Measurements from ENCODE around the gene PTGIR. TPM values are rescaled to one million over a fixed set of nuclear protein-coding genes. Genes with fewer than 3 reads are reported as not detected.

Gene PTGIR
- polyA plus RNA-seq, 1 donor (not counting 4 experiments of a cell fraction or from before 2014, with no cell fraction given): not detected

DNA sequence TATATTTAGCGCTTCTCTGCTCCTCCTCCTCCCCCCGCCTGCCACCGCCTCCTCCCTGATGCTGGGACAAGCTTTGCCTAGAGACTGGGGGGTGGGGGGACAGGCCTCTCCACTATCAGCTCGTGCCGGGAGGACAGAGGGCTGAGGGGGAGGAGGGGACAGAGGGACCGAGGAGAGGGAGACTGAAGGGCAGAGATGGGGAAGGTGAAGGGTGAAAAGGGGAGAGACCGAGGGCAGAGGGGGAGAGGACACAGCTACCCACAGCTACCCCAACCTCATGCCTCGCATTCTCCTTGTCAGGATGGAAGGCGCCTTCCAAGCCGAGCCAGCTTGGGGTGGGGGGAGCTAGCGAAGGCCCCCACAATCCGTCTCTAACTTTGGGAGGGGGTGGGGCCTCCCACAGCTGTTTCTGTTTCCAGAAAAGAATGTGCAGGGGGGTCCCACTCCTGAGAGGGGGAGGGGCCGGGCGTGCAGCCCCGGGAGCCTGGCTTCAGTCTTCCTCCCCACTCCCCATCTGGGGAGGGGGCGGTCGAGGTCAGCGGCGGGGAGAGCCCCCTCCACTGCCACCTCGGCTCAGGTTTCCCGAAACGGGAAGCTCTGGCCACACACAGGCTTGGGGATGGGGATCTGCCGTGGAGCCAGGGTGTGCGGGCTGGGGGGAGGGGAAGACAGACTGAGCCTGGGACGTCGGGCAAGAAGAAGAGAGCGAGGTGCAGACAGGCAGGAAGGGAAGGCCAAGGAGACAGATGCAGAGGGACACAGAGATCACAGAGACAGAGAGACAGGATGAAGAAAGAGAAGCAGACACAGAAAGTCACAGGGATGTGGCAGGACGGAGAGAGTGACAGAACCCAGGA is 34.5 kb upstream of the PTGIR start:
- dilution Hi-C loops (cut with MboI; ENCODE audit: extremely low pct_ligation_motif_present, low sequenced_read_pairs): no loop called here

DNA sequence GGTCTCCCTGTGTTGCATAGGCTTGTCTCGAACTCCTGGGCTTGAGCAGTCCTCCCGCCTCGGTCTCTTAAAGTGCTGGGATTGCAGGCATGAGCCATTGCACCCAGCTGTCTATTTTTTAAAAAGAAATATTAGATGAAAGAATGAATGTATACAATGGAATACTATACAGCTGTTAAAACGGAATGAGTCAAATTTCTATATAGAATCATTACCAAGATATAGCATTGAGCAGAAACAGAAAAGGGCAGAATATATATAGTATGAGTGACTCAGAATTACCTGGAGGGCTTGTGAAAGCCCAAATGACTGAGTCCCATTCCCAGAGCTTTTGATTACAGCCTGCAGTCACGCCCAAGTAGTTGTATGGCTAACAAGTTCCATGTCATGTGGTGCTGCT is 31.7 kb upstream of the PTGIR start:
- TF ChIP-seq EZH2 (IDR thresholded peaks at IDR 0.05; ENCODE audit: low read length): no peak
- TF ChIP-seq, protein P1, sequence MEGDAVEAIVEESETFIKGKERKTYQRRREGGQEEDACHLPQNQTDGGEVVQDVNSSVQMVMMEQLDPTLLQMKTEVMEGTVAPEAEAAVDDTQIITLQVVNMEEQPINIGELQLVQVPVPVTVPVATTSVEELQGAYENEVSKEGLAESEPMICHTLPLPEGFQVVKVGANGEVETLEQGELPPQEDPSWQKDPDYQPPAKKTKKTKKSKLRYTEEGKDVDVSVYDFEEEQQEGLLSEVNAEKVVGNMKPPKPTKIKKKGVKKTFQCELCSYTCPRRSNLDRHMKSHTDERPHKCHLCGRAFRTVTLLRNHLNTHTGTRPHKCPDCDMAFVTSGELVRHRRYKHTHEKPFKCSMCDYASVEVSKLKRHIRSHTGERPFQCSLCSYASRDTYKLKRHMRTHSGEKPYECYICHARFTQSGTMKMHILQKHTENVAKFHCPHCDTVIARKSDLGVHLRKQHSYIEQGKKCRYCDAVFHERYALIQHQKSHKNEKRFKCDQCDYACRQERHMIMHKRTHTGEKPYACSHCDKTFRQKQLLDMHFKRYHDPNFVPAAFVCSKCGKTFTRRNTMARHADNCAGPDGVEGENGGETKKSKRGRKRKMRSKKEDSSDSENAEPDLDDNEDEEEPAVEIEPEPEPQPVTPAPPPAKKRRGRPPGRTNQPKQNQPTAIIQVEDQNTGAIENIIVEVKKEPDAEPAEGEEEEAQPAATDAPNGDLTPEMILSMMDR (optimal IDR thresholded peaks at IDR 0.05 in 1 of 3, IDR thresholded peaks at IDR 0.05 in 1 of 3, conservative IDR thresholded peaks at IDR 0.05 in 1 of 3; ENCODE audit: extremely low read depth in 1 of 3, insufficient read depth in 2 of 3, low read length in 3 of 3): no peak
- FAIRE-seq (no peak), DNase-seq (ENCODE audit: low read depth, low spot score) (no peak)
- Histone ChIP-seq H3K4me2 (ENCODE audit: control insufficient read depth, extremely low read depth, insufficient read depth, low read depth, low read length) (no peak overlapping the region), H3K9ac (ENCODE audit: control insufficient read depth, extremely low read depth, insufficient read depth, low read length) (no peak overlapping the region), H2AFZ (ENCODE audit: control insufficient read depth, low read length) (no peak overlapping the region), H3K27ac (ENCODE audit: control insufficient read depth, insufficient read depth, low read length) (no peak overlapping the region), H3K27me3 (ENCODE audit: control insufficient read depth, extremely low read depth, insufficient read depth, low read length) (peaks cover 26% of the 10 kb centered on the region), H3K4me3 (ENCODE audit: control insufficient read depth in 2 of 3, extremely low read depth in 1 of 3, insufficient read depth in 2 of 3, low read depth in 1 of 3, low read length in 3 of 3) (no peak overlapping the region), H3K4me1 (ENCODE audit: control insufficient read depth, extremely low read depth, insufficient read depth, low read length) (peaks cover 9% of the 10 kb centered on the region), H3K9me1 (ENCODE audit: control insufficient read depth, extremely low read depth, insufficient read depth, low read length) (no peaks in the 10 kb centered on the region), H3K36me3 (ENCODE audit: control insufficient read depth in 2 of 2, extremely low read depth in 1 of 2, insufficient read depth in 2 of 2, low read length in 2 of 2) (no peaks in the 10 kb centered on the region), H3K79me2 (ENCODE audit: control insufficient read depth, insufficient read depth, low read length) (no peaks in the 10 kb centered on the region), H4K20me1 (ENCODE audit: control insufficient read depth, extremely low read depth, insufficient read depth, low read length) (no peaks in the 10 kb centered on the region), H3K9me3 (ENCODE audit: control insufficient read depth, low read depth, low read length) (no peaks in the 10 kb centered on the region)
- dilution Hi-C loops (cut with MboI; ENCODE audit: extremely low pct_ligation_motif_present, low sequenced_read_pairs): no loop called here

More for the DNA sequence above, 34.5 kb upstream of the PTGIR start:
- no peaks in the 10 kb centered on the region for H3K36me3 ChIP-seq (ENCODE audit: control insufficient read depth in 2 of 2, extremely low read depth in 1 of 2, insufficient read depth in 2 of 2, low read length in 2 of 2)
- H3K79me2 ChIP-seq (ENCODE audit: control insufficient read depth, insufficient read depth, low read length): no peaks in the 10 kb centered on the region
- H3K9ac ChIP-seq (ENCODE audit: control insufficient read depth, extremely low read depth, insufficient read depth, low read length): no peak overlapping the region
- H2AFZ ChIP-seq (ENCODE audit: control insufficient read depth, low read length): no peak overlapping the region
- H3K9me1 ChIP-seq (ENCODE audit: control insufficient read depth, extremely low read depth, insufficient read depth, low read length): no peaks in the 10 kb centered on the region
- no peak overlapping the region for H3K4me2 ChIP-seq (ENCODE audit: control insufficient read depth, extremely low read depth, insufficient read depth, low read depth, low read length)
- peaks cover 13% of the 10 kb centered on the region for H3K4me1 ChIP-seq (ENCODE audit: control insufficient read depth, extremely low read depth, insufficient read depth, low read length)
- FAIRE-seq (no peak), DNase-seq (ENCODE audit: low read depth, low spot score) (no peak)
- H3K4me3 ChIP-seq (ENCODE audit: control insufficient read depth in 2 of 3, extremely low read depth in 1 of 3, insufficient read depth in 2 of 3, low read depth in 1 of 3, low read length in 3 of 3): no peak overlapping the region
- H3K9me3 ChIP-seq (ENCODE audit: control insufficient read depth, low read depth, low read length): no peaks in the 10 kb centered on the region
- H4K20me1 ChIP-seq (ENCODE audit: control insufficient read depth, extremely low read depth, insufficient read depth, low read length): no peaks in the 10 kb centered on the region
- peaks cover 26% of the 10 kb centered on the region for H3K27me3 ChIP-seq (ENCODE audit: control insufficient read depth, extremely low read depth, insufficient read depth, low read length)
- TF ChIP-seq, protein P1 (optimal IDR thresholded peaks at IDR 0.05 in 1 of 3, IDR thresholded peaks at IDR 0.05 in 1 of 3, conservative IDR thresholded peaks at IDR 0.05 in 1 of 3; ENCODE audit: extremely low read depth in 1 of 3, insufficient read depth in 2 of 3, low read length in 3 of 3): no peak
- TF ChIP-seq EZH2 (IDR thresholded peaks at IDR 0.05; ENCODE audit: low read length): no peak
- no peak overlapping the region for H3K27ac ChIP-seq (ENCODE audit: control insufficient read depth, insufficient read depth, low read length)

Measured in keratinocyte (primary cell).